ENCODE results near the gene IFIT1.
A peak's percentile ranks its signal among the peaks of the same experiment; 100 is the strongest.
"Not testable (repeated sequence)": the region's sequence is repeated elsewhere in the genome, so short reads cannot be mapped to it uniquely, and the experiment has no call there.

IFIT1 gene

DNA sequence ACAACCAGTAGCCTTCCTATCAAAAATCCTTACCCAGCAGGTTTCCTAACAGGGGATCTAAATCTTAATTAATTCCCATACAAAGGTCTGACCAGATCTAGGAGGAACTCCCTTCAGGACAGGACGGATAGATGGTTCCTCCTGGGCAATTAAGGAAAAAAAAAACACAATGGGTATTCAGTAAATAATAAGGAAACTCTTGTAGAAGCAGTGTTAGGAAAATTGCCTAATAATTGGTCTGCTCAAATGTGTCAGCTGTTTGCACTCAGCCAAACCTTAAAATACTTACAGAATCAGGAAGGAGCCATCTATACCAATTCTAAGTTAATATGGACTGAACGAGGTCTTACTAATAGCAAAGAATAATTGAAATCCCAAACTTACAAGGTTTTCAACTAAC lies 18.7 kb downstream of the IFIT1 start:
- H3K4me2 ChIP-seq (ENCODE audit: low read length); H3K27ac ChIP-seq (ENCODE audit: low read depth, low read length, poor library complexity, severe bottlenecking); H3K36me3 ChIP-seq (ENCODE audit: insufficient read depth, low read length); H3K9me2 ChIP-seq (ENCODE audit: low read depth, low read length); H3K9me3 ChIP-seq (ENCODE audit: low read length); H3F3A ChIP-seq (ENCODE audit: insufficient read depth, low read length); H3K4me3 ChIP-seq (ENCODE audit: low read depth, low read length, poor library complexity, severe bottlenecking); H3K27me3 ChIP-seq (ENCODE audit: insufficient read depth, low read length); H4K20me1 ChIP-seq (ENCODE audit: insufficient read depth, low read length); H2AFZ ChIP-seq (ENCODE audit: low read length); H3K4me1 ChIP-seq (ENCODE audit: insufficient read depth, low read length, severe bottlenecking); H3K79me2 ChIP-seq (ENCODE audit: insufficient read depth, low read length); H3K9ac ChIP-seq (ENCODE audit: low read length): not testable (repeated sequence)

DNA sequence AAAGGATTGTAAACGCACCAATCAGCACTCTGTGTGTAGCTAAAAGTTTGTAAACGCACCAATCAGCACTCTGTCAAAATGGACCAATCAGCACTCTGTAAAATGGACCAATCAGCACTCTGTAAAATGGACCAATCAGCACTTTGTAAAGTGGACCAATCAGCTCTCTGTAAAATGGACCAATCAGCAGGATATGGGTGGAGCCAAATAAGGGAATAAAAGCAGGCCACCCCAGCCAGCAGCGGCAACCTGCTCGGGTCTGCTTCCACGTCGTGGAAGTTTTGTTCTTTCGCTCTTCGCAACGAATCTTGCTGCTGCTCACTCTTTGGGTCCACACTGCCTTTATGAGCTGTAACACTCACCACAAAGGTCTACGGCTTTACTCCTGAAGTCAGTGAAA lies 19.9 kb downstream of the IFIT1 start:
- not testable (repeated sequence) for H3K4me1 ChIP-seq (ENCODE audit: insufficient read depth, low read length, severe bottlenecking); H3K36me3 ChIP-seq (ENCODE audit: insufficient read depth, low read length); H3K9me2 ChIP-seq (ENCODE audit: low read depth, low read length); H3F3A ChIP-seq (ENCODE audit: insufficient read depth, low read length); H3K27ac ChIP-seq (ENCODE audit: low read depth, low read length, poor library complexity, severe bottlenecking); H2AFZ ChIP-seq (ENCODE audit: low read length); H3K4me2 ChIP-seq (ENCODE audit: low read length); H4K20me1 ChIP-seq (ENCODE audit: insufficient read depth, low read length); H3K27me3 ChIP-seq (ENCODE audit: insufficient read depth, low read length); H3K9ac ChIP-seq (ENCODE audit: low read length); H3K4me3 ChIP-seq (ENCODE audit: low read depth, low read length, poor library complexity, severe bottlenecking); H3K9me3 ChIP-seq (ENCODE audit: low read length); H3K79me2 ChIP-seq (ENCODE audit: insufficient read depth, low read length)

DNA sequence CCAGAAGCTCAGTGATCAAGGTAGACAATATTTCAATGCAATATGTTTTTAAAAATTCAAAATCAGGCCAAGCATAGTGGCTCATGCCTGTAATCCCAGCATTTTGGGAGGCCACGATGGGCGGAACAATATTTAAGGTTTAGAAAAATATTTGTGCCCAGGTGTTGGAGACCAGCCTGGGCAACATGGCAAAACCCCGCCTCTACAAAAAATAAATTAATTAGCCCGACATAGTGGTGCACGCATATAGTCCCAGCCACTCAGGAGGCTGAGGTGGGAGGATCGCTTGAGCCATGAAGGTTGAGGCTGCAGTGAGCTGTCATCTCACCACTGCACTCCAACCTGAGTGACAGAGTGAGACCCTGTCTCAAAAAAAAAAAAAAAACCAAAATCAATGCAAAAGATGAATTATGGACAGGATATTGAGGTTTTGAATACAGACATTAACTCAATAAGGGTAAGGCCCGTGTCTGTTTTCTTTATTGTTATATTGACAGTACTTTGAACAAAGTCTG lies 21.0 kb downstream of the IFIT1 start:
- peaks cover 5% of the 10 kb centered on the region for H3K4me1 ChIP-seq (ENCODE audit: insufficient read depth, low read length, severe bottlenecking)

DNA sequence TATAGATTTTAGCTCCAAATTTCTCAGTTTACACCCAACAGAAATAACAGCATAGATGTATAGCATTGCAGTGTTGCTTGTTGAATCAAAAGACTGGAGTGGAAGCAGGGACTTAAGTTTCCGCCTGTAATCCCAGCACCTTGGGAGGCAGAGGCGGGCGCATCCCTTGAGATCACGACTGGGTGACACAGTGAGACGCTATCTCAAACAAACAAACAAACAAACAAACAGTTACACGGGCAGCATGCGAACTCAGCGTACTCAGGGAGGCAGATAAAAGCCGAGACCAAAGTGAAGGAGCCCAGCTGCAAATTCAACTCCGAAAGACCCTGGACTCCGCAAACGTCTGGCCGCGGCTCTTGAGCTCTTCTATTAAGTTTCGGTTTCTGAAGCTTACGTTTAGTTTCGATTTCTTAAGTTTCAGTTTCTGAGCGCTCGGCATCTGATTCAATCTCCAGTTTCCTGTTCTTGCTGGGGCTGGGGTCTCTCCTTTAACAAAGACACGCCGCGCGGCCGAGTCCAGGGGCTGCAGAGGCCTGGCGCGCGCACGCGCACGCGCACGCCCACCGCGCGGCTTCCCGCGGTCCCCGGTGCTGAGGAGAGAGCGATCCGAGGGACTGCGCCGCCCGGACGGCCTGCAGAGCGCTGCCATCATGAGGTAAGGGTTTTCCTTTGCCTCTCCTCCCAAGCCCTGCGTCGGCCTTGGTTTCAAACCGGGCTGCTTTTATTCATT lies 21.9 kb downstream of the IFIT1 start, which contains the start of gene IFIT5:
Gene IFIT5 (plus strand): TSS at position 423 of the 733 bp plus-strand sequence. CDS start 231 bp downstream, at position 654.
- Histone ChIP-seq H3F3A (ENCODE audit: insufficient read depth, low read length) (no peaks in the 10 kb centered on the region), H3K9ac (ENCODE audit: low read length) (peak within 1 kb of the TSS; percentile 64), H3K9me3 (ENCODE audit: low read length) (no peaks in the 10 kb centered on the region), H3K27me3 (ENCODE audit: insufficient read depth, low read length) (no peaks in the 10 kb centered on the region), H3K79me2 (ENCODE audit: insufficient read depth, low read length) (no peaks in the 10 kb centered on the region), H3K4me3 (ENCODE audit: low read depth, low read length, poor library complexity, severe bottlenecking) (peak within 1 kb of the TSS; percentile 64), H3K4me1 (ENCODE audit: insufficient read depth, low read length, severe bottlenecking) (peaks cover 5% of the 10 kb centered on the region), H2AFZ (ENCODE audit: low read length) (0 out of 2 replicates have a peak within 1 kb of the TSS, but pooled peaks have one; percentile 79), H3K36me3 (ENCODE audit: insufficient read depth, low read length) (no peaks in the 10 kb centered on the region), H3K4me2 (ENCODE audit: low read length) (peak within 1 kb of the TSS; percentile 84), H3K9me2 (ENCODE audit: low read depth, low read length) (no peaks in the 10 kb centered on the region), H4K20me1 (ENCODE audit: insufficient read depth, low read length) (no peaks in the 10 kb centered on the region), H3K27ac (ENCODE audit: low read depth, low read length, poor library complexity, severe bottlenecking) (no peak within 1 kb of the TSS)
- TF ChIP-seq, protein P1, sequence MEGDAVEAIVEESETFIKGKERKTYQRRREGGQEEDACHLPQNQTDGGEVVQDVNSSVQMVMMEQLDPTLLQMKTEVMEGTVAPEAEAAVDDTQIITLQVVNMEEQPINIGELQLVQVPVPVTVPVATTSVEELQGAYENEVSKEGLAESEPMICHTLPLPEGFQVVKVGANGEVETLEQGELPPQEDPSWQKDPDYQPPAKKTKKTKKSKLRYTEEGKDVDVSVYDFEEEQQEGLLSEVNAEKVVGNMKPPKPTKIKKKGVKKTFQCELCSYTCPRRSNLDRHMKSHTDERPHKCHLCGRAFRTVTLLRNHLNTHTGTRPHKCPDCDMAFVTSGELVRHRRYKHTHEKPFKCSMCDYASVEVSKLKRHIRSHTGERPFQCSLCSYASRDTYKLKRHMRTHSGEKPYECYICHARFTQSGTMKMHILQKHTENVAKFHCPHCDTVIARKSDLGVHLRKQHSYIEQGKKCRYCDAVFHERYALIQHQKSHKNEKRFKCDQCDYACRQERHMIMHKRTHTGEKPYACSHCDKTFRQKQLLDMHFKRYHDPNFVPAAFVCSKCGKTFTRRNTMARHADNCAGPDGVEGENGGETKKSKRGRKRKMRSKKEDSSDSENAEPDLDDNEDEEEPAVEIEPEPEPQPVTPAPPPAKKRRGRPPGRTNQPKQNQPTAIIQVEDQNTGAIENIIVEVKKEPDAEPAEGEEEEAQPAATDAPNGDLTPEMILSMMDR (IDR thresholded peaks at IDR 0.05; ENCODE audit: low read length): no peak
- no peak for TF ChIP-seq EZH2 (IDR thresholded peaks at IDR 0.05; ENCODE audit: borderline replicate concordance, low read length)

More for the DNA sequence above, 21.0 kb downstream of the IFIT1 start:
- Histone ChIP-seq H3K9ac (ENCODE audit: low read length) (no peak overlapping the region), H3K9me3 (ENCODE audit: low read length) (no peaks in the 10 kb centered on the region), H3F3A (ENCODE audit: insufficient read depth, low read length) (no peaks in the 10 kb centered on the region), H3K27me3 (ENCODE audit: insufficient read depth, low read length) (no peaks in the 10 kb centered on the region), H3K79me2 (ENCODE audit: insufficient read depth, low read length) (no peaks in the 10 kb centered on the region), H3K27ac (ENCODE audit: low read depth, low read length, poor library complexity, severe bottlenecking) (no peak overlapping the region), H3K4me2 (ENCODE audit: low read length) (peak overlapping the region; percentile 84), H3K9me2 (ENCODE audit: low read depth, low read length) (no peaks in the 10 kb centered on the region), H4K20me1 (ENCODE audit: insufficient read depth, low read length) (no peaks in the 10 kb centered on the region), H3K36me3 (ENCODE audit: insufficient read depth, low read length) (no peaks in the 10 kb centered on the region), H2AFZ (ENCODE audit: low read length) (no peak overlapping the region), H3K4me3 (ENCODE audit: low read depth, low read length, poor library complexity, severe bottlenecking) (peak overlapping the region; percentile 64)
- TF ChIP-seq EZH2 (IDR thresholded peaks at IDR 0.05; ENCODE audit: borderline replicate concordance, low read length): no peak
- TF ChIP-seq, protein P1 (IDR thresholded peaks at IDR 0.05; ENCODE audit: low read length): no peak
